ENCODE data around the gene UBE2D2. TPM values are rescaled to one million over a fixed set of nuclear protein-coding genes. Genes with fewer than 3 reads are reported as not detected.
"Not testable (repeated sequence)": the region's sequence is repeated elsewhere in the genome, so short reads cannot be mapped to it uniquely, and the experiment has no call there.

Gene UBE2D2
- total and polyA plus RNA-seq, 2 of the 4 experiments (the other 2 are of a cell fraction) = 26.9 to 35.7 TPM

GRCh38 chr5:139625398-139625797 lies 64.3 kb downstream of the UBE2D2 start:
- H4K5ac ChIP-seq (ENCODE audit: low read depth, low read length); H2BK20ac ChIP-seq (ENCODE audit: low read depth, low read length); H3K4me1 ChIP-seq (ENCODE audit: control insufficient read depth, insufficient read depth, low read length); H3K9ac ChIP-seq (ENCODE audit: low read depth, low read length); H3K27ac ChIP-seq (ENCODE audit: insufficient read depth, low read length); H3K9me1 ChIP-seq (ENCODE audit: insufficient read depth, low read length); H4K20me1 ChIP-seq (ENCODE audit: insufficient read depth, low read length); ATAC-seq (ENCODE audit: low read depth); H2AFZ ChIP-seq (replicated peaks; ENCODE audit: low read length, poor library complexity); H2BK15ac ChIP-seq (ENCODE audit: low read depth, low read length); H3K4me3 ChIP-seq (ENCODE audit: insufficient read depth, low read depth, low read length); DNase-seq; H3K9me3 ChIP-seq (ENCODE audit: control insufficient read depth, insufficient read depth, low read length); BruUV-seq (replicated peaks); H2AK5ac ChIP-seq (ENCODE audit: low read depth, low read length); H3K56ac ChIP-seq (ENCODE audit: extremely low read depth, insufficient read depth, low read length); intact Hi-C loops (cut with micrococcal nuclease); H4K8ac ChIP-seq (ENCODE audit: low read depth in 2 of 2, low read length in 2 of 2); POLR2A ChIA-PET (ENCODE audit: unreplicated experiment); H3K4ac ChIP-seq (ENCODE audit: low read depth, low read length); H3K27me3 ChIP-seq (ENCODE audit: control insufficient read depth, insufficient read depth, low read length); H2BK120ac ChIP-seq (ENCODE audit: low read depth, low read length); H4K91ac ChIP-seq (ENCODE audit: insufficient read depth, low read depth, low read length); H3K4me2 ChIP-seq (ENCODE audit: low read depth, low read length); H3K14ac ChIP-seq (replicated peaks; ENCODE audit: low read depth, low read length); H3K18ac ChIP-seq (ENCODE audit: low read depth, low read length); H3K23ac ChIP-seq (ENCODE audit: low read depth, low read length); H2AK9ac ChIP-seq (replicated peaks; ENCODE audit: low read depth, low read length, poor library complexity); H2BK5ac ChIP-seq (ENCODE audit: low read depth, low read length, poor library complexity, severe bottlenecking): not testable (repeated sequence)
- dilution Hi-C loops (cut with HindIII; ENCODE audit: low sequenced_read_pairs, unreplicated experiment) = loop anchor here (25.0 kb wide), 1 partner anchor 137 kb away; no protein-coding TSS in a partner anchor
- 100% methylated on average over 3 of the region's 5 CpGs; no CpG with 5 or more reads in 1 of the 2 experiments for WGBS, 2 experiments (ENCODE audit: extremely low coverage in 2 of 2, insufficient read length in 1 of 2)
- Histone ChIP-seq H3K36me3 (ENCODE audit: control insufficient read depth, insufficient read depth, low read length) (peaks cover 30% of the 10 kb centered on the region), H3K79me1 (ENCODE audit: low read depth in 1 of 2, low read length in 2 of 2) (peaks cover 10 to 20% of the 10 kb centered on the region in 2 experiments; a peak in 3 of 4 replicates)
- in situ Hi-C loops (cut with MboI; ENCODE audit: low sequenced_read_pairs) = loop anchor here (25.0 kb wide), 1 partner anchor 487 kb away; the partner anchor contains the start of gene PURA
- CTCF ChIA-PET = interaction anchor here (0.7 kb wide), 1 partner anchor 85 kb away, joined by 4 read pairs; no protein-coding TSS in a partner anchor
